GM23248 (cell line): ENCODE results near the gene LIMK1.

Experiments used
- EZH2 ChIP-seq: fragments of 200-600 bp; sonication (generic); IDR thresholded peaks from 2 replicates; pipeline ENCODE4 v1.6.1; 2018; ENCODE audit warnings: antibody characterized with exemption, mild to moderate bottlenecking; ENCODE audit not compliant: insufficient read depth, poor library complexity, severe bottlenecking
- EZH2phosphoT487 ChIP-seq: fragments of 200-600 bp; sonication (generic); IDR thresholded peaks from 2 replicates; pipeline ENCODE4 v1.6.1; 2018; ENCODE audit warnings: antibody characterized with exemption, moderate library complexity, mild to moderate bottlenecking, low read depth; ENCODE audit not compliant: insufficient read depth

- no peak for TF ChIP-seq EZH2
- no peak for TF ChIP-seq EZH2phosphoT487
Measured at GRCh38 chr7:74106846-74107245, 23.2 kb downstream of the LIMK1 start.
